Common myeloid progenitor, CD34-positive (primary cell): ENCODE results near the gene CNKSR1.

Experiments
- CTCF ChIA-PET: fragments of 350-600 bp; sonication (Branson Sonifier 250); formaldehyde crosslinking; loops from one replicate; lab custom pipeline; 2021; ENCODE audit warnings: antibody characterized with exemption; lab: Charles Lee
- POLR2A ChIA-PET: fragments of 350-600 bp; sonication (Branson Sonifier 250); formaldehyde crosslinking; loops from one replicate; lab custom pipeline; 2021; ENCODE audit warnings: antibody characterized with exemption; lab: Charles Lee
- DNase-seq, 3 donors: peaks; one replicate each; pipeline versions ENCODE4 v3.0.0 to v3.0.0-alpha.2; 2013
- H3K27ac ChIP-seq, 2 experiments: 1 replicate in 1 of 2; 2 replicates in 1 of 2; pipeline ENCODE4 v1.7.0; 2013; ENCODE audit warnings: inconsistent platforms in 2 of 2, low read length in 2 of 2, mild to moderate bottlenecking in 2 of 2, low read depth in 1 of 2, moderate library complexity in 1 of 2; ENCODE audit not compliant: severe bottlenecking in 2 of 2, insufficient read depth in 1 of 2, poor library complexity in 1 of 2
- H3K27me3 ChIP-seq, 5 experiments: replicated peaks in 2 of 5; 1 replicate in 3 of 5; 2 replicates in 2 of 5; pipeline versions ENCODE4 v1.6.1 to v1.7.0; 2013; ENCODE audit warnings: low read length in 4 of 5, mild to moderate bottlenecking in 2 of 5, moderate library complexity in 2 of 5, inconsistent platforms in 1 of 5; ENCODE audit not compliant: insufficient read depth in 5 of 5, control insufficient read depth in 4 of 5
- H3K36me3 ChIP-seq, 4 experiments: 1 replicate in 2 of 4; 2 replicates in 2 of 4; pipeline versions ENCODE4 v1.6.1 to v1.7.0; 2013; ENCODE audit warnings: low read length in 3 of 4, control low read depth in 1 of 4, mild to moderate bottlenecking in 1 of 4; ENCODE audit not compliant: control insufficient read depth in 4 of 4, insufficient read depth in 4 of 4
- H3K4me1 ChIP-seq, 4 experiments: 1 replicate in 3 of 4; 2 replicates in 1 of 4; pipeline versions ENCODE4 v1.6.1 to v1.7.1; 2013; ENCODE audit warnings: low read length in 3 of 4, mild to moderate bottlenecking in 3 of 4, control low read depth in 1 of 4, inconsistent platforms in 1 of 4, moderate library complexity in 1 of 4; ENCODE audit not compliant: control insufficient read depth in 4 of 4, insufficient read depth in 4 of 4; ENCODE audit errors: control extremely low read depth in 1 of 4
- H3K4me3 ChIP-seq, 7 experiments: 1 replicate in 4 of 7; 2 replicates in 3 of 7; pipeline versions ENCODE4 v1.5.1 to v1.7.0; 2013; ENCODE audit warnings: mild to moderate bottlenecking in 7 of 7, low read length in 6 of 7, moderate library complexity in 6 of 7, inconsistent platforms in 2 of 7, low read depth in 2 of 7, control low read depth in 1 of 7; ENCODE audit not compliant: insufficient read depth in 4 of 7, control insufficient read depth in 1 of 7; ENCODE audit errors: extremely low read depth in 1 of 7
- H3K9me3 ChIP-seq, 5 experiments: 1 replicate in 4 of 5; 2 replicates in 1 of 5; pipeline versions ENCODE4 v1.6.1 to v1.7.1; 2013; ENCODE audit warnings: low read length in 4 of 5, mild to moderate bottlenecking in 2 of 5, inconsistent platforms in 1 of 5, low read depth in 1 of 5, moderate library complexity in 1 of 5; ENCODE audit not compliant: control insufficient read depth in 4 of 5, insufficient read depth in 2 of 5; ENCODE audit errors: control extremely low read depth in 1 of 5
- WGBS: methylation state at CpG from one replicate; pipeline ENCODE4 v1.1.5; 2013; ENCODE audit not compliant: insufficient coverage; 5-methylcytosine and 5-hydroxymethylcytosine counted together

Gene CNKSR1

DNA sequence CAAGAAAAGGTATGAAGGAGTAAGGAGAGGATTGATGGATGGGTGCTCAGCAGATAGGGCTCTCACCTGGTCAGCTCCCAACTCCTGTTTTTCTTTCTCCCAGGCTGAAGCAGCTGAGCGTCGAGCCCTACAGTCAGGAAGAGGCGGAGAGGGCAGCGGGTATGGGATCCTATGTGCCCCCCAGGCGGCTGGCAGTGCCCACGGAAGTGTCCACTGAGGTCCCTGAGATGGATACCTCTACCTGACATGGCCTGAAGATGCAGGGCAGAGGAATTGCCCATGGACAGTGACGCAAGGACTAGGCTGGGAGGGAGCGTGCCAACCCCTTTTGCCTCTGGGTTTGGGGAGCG, 6.8 kb upstream of the CNKSR1 start:
- Histone ChIP-seq H3K36me3 (peaks cover 0 to 10% (median 5%) of the 10 kb centered on the region in 4 experiments), H3K4me1 (peaks cover 0 to 21% (median 11%) of the 10 kb centered on the region in 4 experiments), H3K27ac (peak overlapping the region; percentile 33 to 85), H3K4me3 (peak overlapping the region; percentile 70 to 85 (median 79)), H3K27me3 (no peaks in the 10 kb centered on the region), H3K9me3 (no peaks in the 10 kb centered on the region)
- 58% methylated on average over 6 of the region's 9 CpGs for WGBS
- POLR2A ChIA-PET = no interaction called here
- CTCF ChIA-PET = interaction anchor here (1.0 to 2.0 kb wide), 13 partner anchors 8 to 208 kb away, joined by 3 to 10 read pairs (median 4); partner anchors contain the start of gene CD52
- no peak for DNase-seq

DNA sequence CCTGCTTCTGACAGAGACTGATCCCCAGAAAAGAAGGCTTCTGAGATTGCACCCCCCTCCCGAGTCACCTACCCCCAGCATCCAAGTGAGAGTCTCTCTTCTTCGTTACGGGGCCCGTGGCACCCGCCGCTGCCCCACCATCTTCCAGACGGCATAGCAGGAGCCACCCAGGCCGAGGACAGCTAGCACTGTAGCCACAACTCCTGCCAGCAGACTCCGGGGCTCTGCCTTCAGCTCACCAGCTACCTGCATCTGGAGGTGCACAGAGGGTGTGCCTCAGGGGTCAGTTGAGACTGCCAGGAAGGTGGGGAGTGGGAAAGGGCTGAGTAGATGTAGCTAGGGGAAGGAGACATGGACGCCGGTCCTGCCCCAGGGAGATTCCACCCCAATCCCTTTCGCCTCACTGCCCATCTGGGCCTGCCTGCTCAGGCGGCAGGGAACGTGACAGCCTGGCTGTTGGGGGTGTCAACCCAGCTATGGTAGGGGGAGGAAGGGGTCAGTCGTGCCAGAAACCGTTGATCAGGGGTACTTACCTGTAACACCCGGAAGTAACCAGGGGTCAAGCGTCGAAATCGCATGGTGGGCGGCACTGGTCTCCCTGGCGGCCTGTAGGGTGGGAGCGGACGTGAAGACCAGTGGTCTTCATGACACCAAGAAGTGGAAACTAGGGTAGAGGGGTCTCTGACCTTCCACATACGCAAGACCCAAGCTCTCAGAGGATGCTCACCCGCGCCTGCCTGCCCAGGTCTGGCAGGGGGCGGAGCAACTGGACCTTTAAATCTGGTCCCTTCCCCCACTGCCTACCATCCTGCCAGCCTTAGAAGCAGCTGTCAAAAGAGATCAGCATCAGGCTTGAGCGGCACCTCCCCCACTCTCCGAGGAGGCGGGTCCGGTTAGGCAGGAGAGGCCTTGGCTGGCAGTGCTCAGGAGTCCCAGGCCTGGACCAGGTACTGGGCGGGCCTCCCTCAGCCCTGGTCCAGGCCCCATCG, 5.9 kb upstream of the CNKSR1 start, which contains the start of gene ZNF593OS:
ZNF593OS (minus strand) TSS at position 749 of the 989 bp plus-strand sequence; CDS start at position 578, 171 bp downstream.
- Histone ChIP-seq H3K9me3 (no peaks in the 10 kb centered on the region), H3K36me3 (peaks cover 0 to 10% (median 5%) of the 10 kb centered on the region in 4 experiments), H3K4me1 (peaks cover 0 to 17% (median 11%) of the 10 kb centered on the region in 4 experiments), H3K27ac (peak within 1 kb of the TSS in 1 of 2 experiments; percentile 85), H3K4me3 (peak within 1 kb of the TSS in 5 of 7 experiments; percentile 77 to 85 (median 83)), H3K27me3 (no peaks in the 10 kb centered on the region)
- no peak for DNase-seq
- ChIA-PET POLR2A (no interaction called here), CTCF (interaction anchor here (0.9 to 1.8 kb wide), 7 partner anchors 7 to 135 kb away, joined by 3 to 6 read pairs (median 4); no protein-coding TSS in a partner anchor)
- 98% methylated on average over 26 of the region's 34 CpGs for WGBS

DNA sequence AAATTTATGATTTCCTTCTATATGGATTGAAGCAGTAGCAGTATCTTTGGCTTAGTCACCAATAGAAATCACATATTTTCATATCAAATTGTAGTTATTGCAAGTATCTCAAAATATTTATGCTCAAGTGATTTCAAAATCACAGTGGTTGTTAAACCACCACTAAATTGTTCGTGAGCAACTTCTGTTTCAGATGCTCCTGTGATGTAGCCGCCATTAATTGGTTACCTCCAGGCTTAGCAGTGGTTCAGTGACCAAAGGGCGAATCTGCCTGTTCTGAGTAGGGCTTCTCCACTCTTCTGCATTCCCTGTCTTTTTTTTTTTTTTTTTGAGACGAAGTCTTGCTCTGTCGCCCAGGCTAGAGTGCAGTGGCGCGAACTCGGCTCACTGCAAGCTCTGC, 1.9 kb upstream of the CNKSR1 start:
- POLR2A ChIA-PET = no interaction called here
- CTCF ChIA-PET = interaction anchor here (1.6 kb wide), 1 partner anchor 10 kb away, joined by 5 read pairs; no protein-coding TSS in a partner anchor
- Histone ChIP-seq H3K9me3 (no peaks in the 10 kb centered on the region), H3K27me3 (no peaks in the 10 kb centered on the region), H3K4me1 (peaks cover 0 to 17% (median 6%) of the 10 kb centered on the region in 4 experiments), H3K4me3 (no peak overlapping the region), H3K36me3 (peaks cover 0 to 10% (median 6%) of the 10 kb centered on the region in 4 experiments), H3K27ac (no peak overlapping the region)
- 100% methylated on average over 3 of the region's 8 CpGs for WGBS
- DNase-seq = no peak

DNA sequence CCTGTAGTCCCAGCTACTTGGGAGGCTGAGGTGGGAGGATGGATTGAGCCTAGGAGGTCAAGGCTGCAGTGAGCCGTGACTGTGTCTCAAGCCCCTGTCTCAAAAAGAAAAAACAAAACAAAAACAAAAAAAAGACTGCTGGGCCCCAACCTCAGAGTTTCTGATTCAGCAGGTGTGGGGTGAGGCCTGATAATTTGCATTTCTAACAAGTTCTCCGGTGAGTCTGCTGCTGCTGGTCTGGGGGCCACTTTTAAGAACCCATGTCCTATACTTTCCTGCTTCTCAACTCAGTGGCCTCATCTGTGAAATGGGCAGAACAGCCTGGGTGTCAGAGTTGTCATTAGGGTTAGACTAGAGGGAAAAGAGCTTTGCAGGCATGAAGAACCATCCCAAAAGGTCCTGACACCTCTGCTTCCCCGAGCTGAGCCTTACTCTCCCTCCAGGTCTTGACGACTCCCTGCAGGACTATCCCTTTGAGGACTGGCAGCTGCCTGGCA, 2.8 kb downstream of the CNKSR1 start:
- DNase-seq = no peak
- H3K36me3 ChIP-seq = peaks cover 0 to 24% (median 2%) of the 10 kb centered on the region in 4 experiments
- H3K4me1 ChIP-seq = peaks cover 0 to 10% (median 0%) of the 10 kb centered on the region in 4 experiments
- 95% methylated on average over 3 of the region's 4 CpGs for WGBS
- no peaks in the 10 kb centered on the region for H3K27me3 ChIP-seq
- H3K9me3 ChIP-seq = no peaks in the 10 kb centered on the region
- H3K27ac ChIP-seq = no peak overlapping the region
- ChIA-PET CTCF (interaction anchor here (1.6 kb wide), 2 partner anchors 8 to 10 kb away, joined by 4 read pairs; partner anchors contain the start of genes CATSPER4 and ZNF593OS), POLR2A (interaction anchor here (1.1 kb wide), 1 partner anchor 53 kb away, joined by 3 read pairs; no protein-coding TSS in a partner anchor)
- no peak overlapping the region for H3K4me3 ChIP-seq

DNA sequence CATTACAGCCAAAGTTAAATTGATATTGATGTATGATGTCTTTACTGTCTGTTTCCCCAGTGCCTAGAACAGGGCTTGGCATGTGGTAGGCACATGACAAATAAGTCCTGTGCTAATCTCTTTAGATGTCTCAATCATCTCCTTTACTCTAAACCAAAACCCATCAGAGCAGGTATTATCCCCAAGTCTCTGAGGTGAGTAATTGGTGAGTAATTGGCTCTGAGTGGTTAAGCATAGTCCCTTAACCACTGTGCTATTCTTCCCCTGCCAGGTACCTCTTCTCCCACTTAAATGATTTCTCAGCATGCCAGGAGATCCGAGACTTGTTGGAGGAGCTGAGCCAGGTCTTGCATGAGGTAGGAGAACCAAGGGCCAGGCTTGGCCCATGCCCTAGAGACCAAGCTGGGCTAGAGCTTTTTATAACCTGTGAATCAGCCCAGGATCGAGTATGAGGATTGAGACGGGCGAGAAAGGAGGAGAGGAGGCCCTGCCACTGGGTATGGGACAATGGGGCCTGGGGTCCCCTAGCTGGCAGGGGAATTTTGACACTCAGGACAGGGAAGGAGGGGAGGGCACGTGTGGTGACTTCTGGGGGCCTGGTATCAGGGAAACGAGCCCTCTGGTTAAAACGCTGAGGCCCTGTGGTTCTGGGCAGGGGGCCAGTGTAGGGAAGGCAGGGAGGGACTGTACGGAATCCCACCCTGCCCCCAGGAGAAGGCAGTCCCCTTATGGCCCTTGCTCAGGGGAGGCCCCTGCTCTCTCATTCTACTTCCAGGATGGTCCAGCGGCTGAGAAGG, 4.5 kb downstream of the CNKSR1 start:
- peaks cover 0 to 24% (median 2%) of the 10 kb centered on the region in 4 experiments for H3K36me3 ChIP-seq
- no peaks in the 10 kb centered on the region for H3K27me3 ChIP-seq
- no peaks in the 10 kb centered on the region for H3K9me3 ChIP-seq
- WGBS = 86% methylated on average over 8 of the region's 9 CpGs
- CTCF ChIA-PET = interaction anchor here (0.6 to 1.6 kb wide), 3 partner anchors 8 to 15 kb away, joined by 3 to 4 read pairs (median 3); partner anchors contain the start of gene CATSPER4
- no peak overlapping the region for H3K27ac ChIP-seq
- H3K4me1 ChIP-seq = peaks cover 0 to 10% (median 0%) of the 10 kb centered on the region in 4 experiments
- POLR2A ChIA-PET = interaction anchor here (1.1 kb wide), 1 partner anchor 52 kb away, joined by 3 read pairs; no protein-coding TSS in a partner anchor
- no peak for DNase-seq
- H3K4me3 ChIP-seq = no peak overlapping the region

DNA sequence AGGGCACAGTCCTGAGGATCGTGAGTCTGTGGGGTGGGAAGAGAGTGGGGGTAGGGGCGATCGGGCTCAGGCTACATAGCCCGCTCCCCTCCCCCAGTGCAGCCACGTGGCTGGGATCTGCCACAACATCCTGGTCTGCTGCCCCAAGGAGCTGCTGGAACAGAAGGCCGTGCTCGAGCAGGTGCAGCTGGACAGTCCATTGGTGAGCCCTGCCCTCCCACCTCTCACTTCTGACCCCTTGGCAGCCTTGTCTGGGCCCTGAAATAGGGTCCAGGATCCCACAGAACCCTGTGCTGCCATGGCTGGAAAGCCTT, 5.0 kb downstream of the CNKSR1 start:
- ChIA-PET POLR2A (interaction anchor here (0.5 kb wide), 1 partner anchor 339 kb away, joined by 4 read pairs; no protein-coding TSS in a partner anchor), CTCF (interaction anchor here (0.6 to 1.0 kb wide), 2 partner anchors 9 to 14 kb away, joined by 3 read pairs; no protein-coding TSS in a partner anchor)
- Histone ChIP-seq H3K27me3 (no peaks in the 10 kb centered on the region), H3K4me1 (peaks cover 0 to 10% (median 0%) of the 10 kb centered on the region in 4 experiments), H3K9me3 (no peaks in the 10 kb centered on the region), H3K4me3 (no peak overlapping the region), H3K36me3 (peaks cover 0 to 27% (median 2%) of the 10 kb centered on the region in 4 experiments), H3K27ac (no peak overlapping the region)
- DNase-seq = no peak
- 96% methylated on average over 7 of the region's 7 CpGs for WGBS
